K562 (cell line): ENCODE data around the gene ARHGAP15. TPM values are rescaled to one million over a fixed set of nuclear protein-coding genes. Genes with fewer than 3 reads are reported as not detected.

Experiments used
- ATAC-seq: fragments of 200-7000 bp; cut with Tn5 transposase; 3 replicates; pipeline ENCODE4 v1.9.1; 2020; ENCODE audit warnings: moderate library complexity
- BruUV-seq: library from RNA; stranded (reverse); fragments of 400-500 nt; replicated peaks from 2 replicates; lab custom pipeline; 2021; lab: Mats Ljungman, UMichigan
- CTCF ChIA-PET: fragments of 300-600 bp; formaldehyde crosslinking; extraction: SDS; loops from one replicate; lab custom pipeline; 2021; ENCODE audit warnings: low intra/inter-chr PET ratio; lab: Yijun Ruan, JAX
- POLR2A ChIA-PET: fragments of 300-600, 350-650 bp; sonication (Branson Sonifier 250); formaldehyde crosslinking; extraction: SDS; loops from one replicate; lab custom pipeline; 2021; ENCODE audit warnings: antibody characterized with exemption, inconsistent platforms; lab: Yijun Ruan, JAX
- DNase-seq, 4 experiments: peaks; one replicate each; pipeline versions ENCODE4 v3.0.0 to v3.0.0-alpha.2; 2011 to 2018; ENCODE audit warnings: low spot score in 3 of 4, mixed read lengths in 3 of 4; ENCODE audit errors: extremely low read depth in 1 of 4
- FAIRE-seq: peaks from 2 replicates; lab custom pipeline; 2011; peaks lifted over from hg19 to GRCh38; lab: Jason Lieb, UNC
- H2AFZ ChIP-seq: 2 replicates; pipeline ENCODE4 v1.6.0; 2011; ENCODE audit warnings: low read depth, low read length, control low read depth, inconsistent platforms
- H3K27ac ChIP-seq: fragments of 200-600 bp; 3 replicates; pipeline ENCODE4 v1.8.0; 2011; ENCODE audit warnings: low read depth, mild to moderate bottlenecking, control low read depth, inconsistent platforms, low read length, moderate library complexity, mixed read lengths; ENCODE audit errors: extremely low read depth
- H3K27me3 ChIP-seq, 2 experiments: fragments of 300-600 bp in 1 of 2; 2 replicates in 1 of 2; 3 replicates in 1 of 2; pipeline versions ENCODE4 v1.6.0 to v1.8.0; 2011; ENCODE audit warnings: inconsistent platforms in 2 of 2, low read length in 2 of 2, mild to moderate bottlenecking in 1 of 2, mixed read lengths in 1 of 2, moderate library complexity in 1 of 2; ENCODE audit not compliant: control insufficient read depth in 2 of 2, insufficient read depth in 2 of 2
- H3K36me3 ChIP-seq: fragments of 300-600 bp; 3 replicates; pipeline ENCODE4 v1.8.0; 2011; ENCODE audit warnings: mild to moderate bottlenecking, low read length, inconsistent platforms; ENCODE audit not compliant: control insufficient read depth, insufficient read depth
- H3K4me1 ChIP-seq, 2 experiments: fragments of 200-600 bp in 1 of 2; replicated peaks in 1 of 2; 2 replicates in 1 of 2; 3 replicates in 1 of 2; pipeline versions ENCODE4 v1.5.1 to v1.8.0; 2011; ENCODE audit warnings: inconsistent platforms in 2 of 2, low read length in 2 of 2, mild to moderate bottlenecking in 1 of 2, mixed read lengths in 1 of 2, moderate library complexity in 1 of 2; ENCODE audit not compliant: control insufficient read depth in 2 of 2, insufficient read depth in 2 of 2
- H3K4me2 ChIP-seq: 2 replicates; pipeline ENCODE4 v1.6.1; 2011; ENCODE audit warnings: low read length, control low read depth, inconsistent platforms, mixed read lengths; ENCODE audit not compliant: insufficient read depth
- H3K4me3 ChIP-seq: fragments of 200-600 bp; sonication (generic), shearing (Covaris generic); 2 replicates; pipeline ENCODE4 v1.5.1; 2016; ENCODE audit warnings: control low read depth, inconsistent platforms
- H3K79me2 ChIP-seq: fragments of 200-600 bp; 3 replicates; pipeline ENCODE4 v1.8.0; 2011; ENCODE audit warnings: low read length, inconsistent platforms; ENCODE audit not compliant: control insufficient read depth, insufficient read depth
- H3K9ac ChIP-seq, 2 experiments: 2 replicates each; pipeline versions ENCODE4 v1.6.0 to v1.6.1; 2011; ENCODE audit warnings: low read depth in 2 of 2, low read length in 2 of 2, control low read depth in 1 of 2, inconsistent platforms in 1 of 2, mild to moderate bottlenecking in 1 of 2, mixed read lengths in 1 of 2; ENCODE audit not compliant: insufficient read depth in 1 of 2
- H3K9me1 ChIP-seq: one replicate; pipeline ENCODE4 v1.6.0; 2011; ENCODE audit warnings: inconsistent platforms, mild to moderate bottlenecking, low read length, moderate library complexity; ENCODE audit not compliant: control insufficient read depth, insufficient read depth
- H3K9me3 ChIP-seq: replicated peaks from 2 replicates; pipeline ENCODE4 v1.5.1; 2011; ENCODE audit warnings: low read depth, low read length, inconsistent platforms; ENCODE audit not compliant: control insufficient read depth, insufficient read depth
- H4K20me1 ChIP-seq: replicated peaks from 2 replicates; pipeline ENCODE4 v1.6.1; 2011; ENCODE audit warnings: low read length, inconsistent platforms, mixed read lengths; ENCODE audit not compliant: control insufficient read depth, insufficient read depth
- MAFG ChIP-seq: fragments of 450-650 bp; conservative IDR thresholded peaks from 2 replicates; pipeline ENCODE4 v1.6.1; 2016; ENCODE audit warnings: missing genetic modification characterization, missing compliant biosample characterization
- ZNF212 ChIP-seq: fragments of 450-650 bp; formaldehyde crosslinking; IDR thresholded peaks from 2 replicates; pipeline ENCODE4 v1.4.0; 2020; ENCODE audit warnings: mild to moderate bottlenecking
- WGBS: fragments of 100-300 bp; shearing (Covaris generic); methylation state at CpG from one replicate; pipeline ENCODE4 v1.1.6; 2016; ENCODE audit warnings: low coverage, mixed read lengths; ENCODE audit not compliant: insufficient coverage; ENCODE audit errors: missing lambda C conversion rate; 5-methylcytosine and 5-hydroxymethylcytosine counted together
- in situ Hi-C: fragments of 300-500 bp; cut with MboI; formaldehyde crosslinking; loops from 4 replicates; pipeline ENCODE4 v1.15.0; 2018; ENCODE audit warnings: inconsistent platforms, mixed read lengths
- intact Hi-C: fragments of 100-400 bp; cut with micrococcal nuclease; formaldehyde crosslinking; loops from 2 replicates; pipeline ENCODE4 v1.14.2; 2022
- polyA plus RNA-seq, 8 experiments: library from polyadenylated mRNA; depleted of rRNA in 4 of 8; stranded (reverse) in 5 of 8; unstranded in 3 of 8; fragments of >200 nt; fragmentation: Nextera tagmentation in 2 of 8; fragmentation: Illumina TruSeq in 1 of 8; extraction: Ambion mirVana in 2 of 8; extraction: Trizol in 1 of 8; gene quantifications; 2 replicates each; pipeline versions ENCODE4 v1.2.1 to v1.2.3, GENCODE V29; 2011 to 2014; ENCODE audit warnings: inconsistent platforms in 1 of 8, missing spikeins in 1 of 8
- total RNA-seq, 7 experiments: library from RNA; depleted of rRNA in 6 of 7; stranded (reverse); fragments of >200 nt in 6 of 7; fragmentation: Illumina TruSeq in 2 of 7; extraction: Trizol in 2 of 7; gene quantifications; 2 replicates each; pipeline versions ENCODE4 v1.2.1 to v1.2.3, GENCODE V29; 2011 to 2021; ENCODE audit warnings: low replicate concordance in 1 of 7
- TF ChIP-seq, protein P1 (sequence below): fragments of 450-650 bp; IDR thresholded peaks from 2 replicates; pipeline ENCODE4 v1.6.1; 2018; ENCODE audit not compliant: partially characterized antibody

The ARHGAP15 gene
- total and polyA plus RNA-seq, 9 of the 15 experiments (the other 6 are each of a cell fraction or from before 2014, with no cell fraction given) = 1.5 to 17.9 (median 7.9) TPM

GRCh38 chr2:143768991-143769390 lies 639.8 kb downstream of the ARHGAP15 start (continued):
- TF ChIP-seq, protein P1, sequence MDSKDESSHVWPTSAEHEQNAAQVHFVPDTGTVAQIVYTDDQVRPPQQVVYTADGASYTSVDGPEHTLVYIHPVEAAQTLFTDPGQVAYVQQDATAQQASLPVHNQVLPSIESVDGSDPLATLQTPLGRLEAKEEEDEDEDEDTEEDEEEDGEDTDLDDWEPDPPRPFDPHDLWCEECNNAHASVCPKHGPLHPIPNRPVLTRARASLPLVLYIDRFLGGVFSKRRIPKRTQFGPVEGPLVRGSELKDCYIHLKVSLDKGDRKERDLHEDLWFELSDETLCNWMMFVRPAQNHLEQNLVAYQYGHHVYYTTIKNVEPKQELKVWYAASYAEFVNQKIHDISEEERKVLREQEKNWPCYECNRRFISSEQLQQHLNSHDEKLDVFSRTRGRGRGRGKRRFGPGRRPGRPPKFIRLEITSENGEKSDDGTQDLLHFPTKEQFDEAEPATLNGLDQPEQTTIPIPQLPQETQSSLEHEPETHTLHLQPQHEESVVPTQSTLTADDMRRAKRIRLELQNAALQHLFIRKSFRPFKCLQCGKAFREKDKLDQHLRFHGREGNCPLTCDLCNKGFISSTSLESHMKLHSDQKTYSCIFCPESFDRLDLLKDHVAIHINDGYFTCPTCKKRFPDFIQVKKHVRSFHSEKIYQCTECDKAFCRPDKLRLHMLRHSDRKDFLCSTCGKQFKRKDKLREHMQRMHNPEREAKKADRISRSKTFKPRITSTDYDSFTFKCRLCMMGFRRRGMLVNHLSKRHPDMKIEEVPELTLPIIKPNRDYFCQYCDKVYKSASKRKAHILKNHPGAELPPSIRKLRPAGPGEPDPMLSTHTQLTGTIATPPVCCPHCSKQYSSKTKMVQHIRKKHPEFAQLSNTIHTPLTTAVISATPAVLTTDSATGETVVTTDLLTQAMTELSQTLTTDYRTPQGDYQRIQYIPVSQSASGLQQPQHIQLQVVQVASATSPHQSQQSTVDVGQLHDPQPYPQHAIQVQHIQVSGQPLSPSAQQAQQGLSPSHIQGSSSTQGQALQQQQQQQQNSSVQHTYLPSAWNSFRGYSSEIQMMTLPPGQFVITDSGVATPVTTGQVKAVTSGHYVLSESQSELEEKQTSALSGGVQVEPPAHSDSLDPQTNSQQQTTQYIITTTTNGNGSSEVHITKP = no peak
- TF ChIP-seq, all 486 proteins: peak for 0

- WGBS = 10% methylated on average over 6 of the region's 6 CpGs
- POLR2A ChIA-PET = no interaction called here
- FAIRE-seq = no peak
These were observed 642.7 kb downstream of the ARHGAP15 start for GRCh38 chr2:143771939-143772338.

More at GRCh38 chr2:143771939-143772338, 642.7 kb downstream of the ARHGAP15 start:
- Histone ChIP-seq H3K9me3 (no peaks in the 10 kb centered on the region), H3K27me3 (peaks cover 0 to 3% of the 10 kb centered on the region in 2 experiments; a peak in 1 of 5 replicates), H3K79me2 (no peaks in the 10 kb centered on the region), H3K9me1 (no peaks in the 10 kb centered on the region), H3K9ac (no peak overlapping the region), H3K4me2 (no peak overlapping the region), H2AFZ (0 out of 2 replicates have a peak overlapping the region, but pooled peaks have one; percentile 29), H3K27ac (no peak overlapping the region), H4K20me1 (no peaks in the 10 kb centered on the region), H3K4me3 (no peak overlapping the region), H3K36me3 (no peaks in the 10 kb centered on the region), H3K4me1 (no peaks in the 10 kb centered on the region)
- DNase-seq (no peak), ATAC-seq (no peak)
- CTCF ChIA-PET = no interaction called here
- intact Hi-C loops = no loop called here
- in situ Hi-C loops = no loop called here
- BruUV-seq = no TSS peak
- TF ChIP-seq ZNF212 (CRISPR knock-in tag) (no peak), MAFG (tag) (no peak)
- TF ChIP-seq, all 486 proteins: peak for 0
